HepG2 (cell line): ENCODE data around the gene TUBB4B. TPM values are rescaled to one million over a fixed set of nuclear protein-coding genes. Genes with fewer than 3 reads are reported as not detected.

Experiments
- DNMT1 ChIP-seq: sonication (generic); formaldehyde crosslinking; IDR thresholded peaks from 2 replicates; pipeline ENCODE4 v1.5.1; 2020; ENCODE audit warnings: mild to moderate bottlenecking, missing genetic modification reagents
- POLR2G ChIP-seq: fragments of 200-400 bp; formaldehyde crosslinking; IDR thresholded peaks from 2 replicates; pipeline ENCODE4 v1.6.1; 2018; ENCODE audit warnings: mild to moderate bottlenecking, low read depth, low read length, moderate library complexity
- SNAI1 ChIP-seq: sonication (generic); formaldehyde crosslinking; IDR thresholded peaks from 2 replicates; pipeline ENCODE4 v1.5.0; 2020; ENCODE audit warnings: mild to moderate bottlenecking, missing genetic modification reagents, borderline replicate concordance
- ZNF547 ChIP-seq: sonication (generic); formaldehyde crosslinking; IDR thresholded peaks from 2 replicates; pipeline ENCODE4 v1.5.1; 2020; ENCODE audit warnings: mild to moderate bottlenecking, missing genetic modification reagents
- polyA plus RNA-seq, 8 experiments: library from polyadenylated mRNA; depleted of rRNA in 3 of 8; stranded (reverse) in 7 of 8; unstranded in 1 of 8; fragments of >200 nt; fragmentation: Illumina TruSeq in 4 of 8; extraction: Trizol in 4 of 8; gene quantifications; 2 replicates each; pipeline versions ENCODE4 v1.2.1 to v1.2.3, GENCODE V29; 2011 to 2016; ENCODE audit warnings: low read depth in 4 of 8, missing spikeins in 1 of 8, mixed read lengths in 1 of 8; ENCODE audit not compliant: insufficient read depth in 1 of 8
- total RNA-seq, 5 experiments: library from RNA; depleted of rRNA; stranded (reverse); fragments of >200 nt; fragmentation: Illumina TruSeq; extraction: Trizol; gene quantifications; 2 replicates each; pipeline ENCODE4 v1.2.3, GENCODE V29; 2016; ENCODE audit warnings: low read depth in 1 of 5
- TF ChIP-seq, protein P1 (sequence below): sonication (generic); formaldehyde crosslinking; conservative IDR thresholded peaks from 2 replicates; pipeline ENCODE4 v1.8.0; 2022; ENCODE audit warnings: mild to moderate bottlenecking, moderate library complexity, missing genetic modification reagents
- TF ChIP-seq, protein P2 (sequence below): sonication (generic); formaldehyde crosslinking; IDR thresholded peaks from 2 replicates; pipeline ENCODE4 v1.4.0; 2020; ENCODE audit warnings: low read depth, missing genetic modification reagents
- TF ChIP-seq, protein P3 (sequence below): sonication (generic); formaldehyde crosslinking; IDR thresholded peaks from 2 replicates; pipeline ENCODE4 v1.9.0; 2021; ENCODE audit warnings: missing genetic modification reagents, borderline replicate concordance
- TF ChIP-seq, protein P4 (sequence below): sonication (generic); formaldehyde crosslinking; IDR thresholded peaks from 2 replicates; pipeline ENCODE4 v1.4.0; 2020; ENCODE audit warnings: missing genetic modification reagents
- TF ChIP-seq, protein P5 (sequence below): sonication (generic); formaldehyde crosslinking; IDR thresholded peaks from 2 replicates; pipeline ENCODE4 v1.4.0; 2020; ENCODE audit warnings: missing genetic modification reagents, borderline replicate concordance

Gene TUBB4B
- total and polyA plus RNA-seq, 2 of the 13 experiments (the other 11 are each of a cell fraction or from before 2014, with no cell fraction given), result 182 to 412 TPM

DNA sequence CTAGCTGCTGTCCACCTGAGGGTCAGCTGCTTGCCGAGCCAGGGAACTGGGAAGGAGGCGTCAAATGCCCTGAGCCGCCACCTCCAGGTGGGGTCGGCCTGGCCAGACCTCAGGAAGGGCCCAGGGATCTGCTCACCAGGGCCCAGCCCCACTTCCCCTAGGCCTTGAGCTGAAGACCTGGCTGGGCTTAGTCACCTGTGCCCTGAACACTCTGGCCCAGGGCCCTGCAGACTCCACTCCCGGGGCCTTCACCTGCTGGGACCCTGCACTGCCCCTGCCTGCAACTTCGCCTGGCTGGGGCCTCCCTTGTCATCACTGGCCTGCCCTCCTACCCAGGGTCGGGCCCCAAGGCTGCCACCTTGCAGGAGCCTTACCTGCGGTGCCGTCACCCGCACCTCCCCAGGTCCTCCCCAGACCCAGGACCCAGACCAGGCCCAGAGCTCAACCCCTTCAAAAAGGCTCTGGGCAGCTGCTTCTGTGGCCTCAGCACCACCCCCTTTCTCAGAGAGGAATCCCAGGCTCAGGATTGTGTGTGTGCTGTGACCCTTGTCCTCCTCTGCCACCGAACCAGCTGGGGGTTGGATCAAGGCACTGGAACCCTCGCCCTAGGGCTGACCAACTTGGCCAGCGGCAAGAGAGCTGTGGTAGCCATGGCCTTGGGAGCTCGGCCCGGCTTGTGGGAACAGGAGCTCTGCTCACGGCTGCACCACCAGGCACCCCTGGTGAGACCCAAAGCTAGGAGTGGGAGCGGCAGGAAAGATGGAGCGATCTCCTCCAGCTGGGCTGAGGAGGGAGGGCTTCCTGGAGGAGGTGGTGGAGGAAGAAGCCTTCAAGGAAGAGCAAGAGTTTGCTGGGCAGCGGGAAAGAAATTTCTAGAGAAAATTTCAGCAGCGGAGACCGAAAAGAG, 12.9 kb downstream of the TUBB4B start (continued):
- TF ChIP-seq, protein P1, sequence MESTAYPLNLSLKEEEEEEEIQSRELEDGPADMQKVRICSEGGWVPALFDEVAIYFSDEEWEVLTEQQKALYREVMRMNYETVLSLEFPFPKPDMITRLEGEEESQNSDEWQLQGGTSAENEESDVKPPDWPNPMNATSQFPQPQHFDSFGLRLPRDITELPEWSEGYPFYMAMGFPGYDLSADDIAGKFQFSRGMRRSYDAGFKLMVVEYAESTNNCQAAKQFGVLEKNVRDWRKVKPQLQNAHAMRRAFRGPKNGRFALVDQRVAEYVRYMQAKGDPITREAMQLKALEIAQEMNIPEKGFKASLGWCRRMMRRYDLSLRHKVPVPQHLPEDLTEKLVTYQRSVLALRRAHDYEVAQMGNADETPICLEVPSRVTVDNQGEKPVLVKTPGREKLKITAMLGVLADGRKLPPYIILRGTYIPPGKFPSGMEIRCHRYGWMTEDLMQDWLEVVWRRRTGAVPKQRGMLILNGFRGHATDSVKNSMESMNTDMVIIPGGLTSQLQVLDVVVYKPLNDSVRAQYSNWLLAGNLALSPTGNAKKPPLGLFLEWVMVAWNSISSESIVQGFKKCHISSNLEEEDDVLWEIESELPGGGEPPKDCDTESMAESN (CRISPR knock-in tag), result 0 out of 2 replicates have a peak, but pooled peaks have one; percentile 43
- TF ChIP-seq ZNF547 (CRISPR knock-in tag) (no peak), DNMT1 (CRISPR knock-in tag) (no peak), POLR2G (no peak), SNAI1 (peak; percentile 91)
- TF ChIP-seq, protein P2, sequence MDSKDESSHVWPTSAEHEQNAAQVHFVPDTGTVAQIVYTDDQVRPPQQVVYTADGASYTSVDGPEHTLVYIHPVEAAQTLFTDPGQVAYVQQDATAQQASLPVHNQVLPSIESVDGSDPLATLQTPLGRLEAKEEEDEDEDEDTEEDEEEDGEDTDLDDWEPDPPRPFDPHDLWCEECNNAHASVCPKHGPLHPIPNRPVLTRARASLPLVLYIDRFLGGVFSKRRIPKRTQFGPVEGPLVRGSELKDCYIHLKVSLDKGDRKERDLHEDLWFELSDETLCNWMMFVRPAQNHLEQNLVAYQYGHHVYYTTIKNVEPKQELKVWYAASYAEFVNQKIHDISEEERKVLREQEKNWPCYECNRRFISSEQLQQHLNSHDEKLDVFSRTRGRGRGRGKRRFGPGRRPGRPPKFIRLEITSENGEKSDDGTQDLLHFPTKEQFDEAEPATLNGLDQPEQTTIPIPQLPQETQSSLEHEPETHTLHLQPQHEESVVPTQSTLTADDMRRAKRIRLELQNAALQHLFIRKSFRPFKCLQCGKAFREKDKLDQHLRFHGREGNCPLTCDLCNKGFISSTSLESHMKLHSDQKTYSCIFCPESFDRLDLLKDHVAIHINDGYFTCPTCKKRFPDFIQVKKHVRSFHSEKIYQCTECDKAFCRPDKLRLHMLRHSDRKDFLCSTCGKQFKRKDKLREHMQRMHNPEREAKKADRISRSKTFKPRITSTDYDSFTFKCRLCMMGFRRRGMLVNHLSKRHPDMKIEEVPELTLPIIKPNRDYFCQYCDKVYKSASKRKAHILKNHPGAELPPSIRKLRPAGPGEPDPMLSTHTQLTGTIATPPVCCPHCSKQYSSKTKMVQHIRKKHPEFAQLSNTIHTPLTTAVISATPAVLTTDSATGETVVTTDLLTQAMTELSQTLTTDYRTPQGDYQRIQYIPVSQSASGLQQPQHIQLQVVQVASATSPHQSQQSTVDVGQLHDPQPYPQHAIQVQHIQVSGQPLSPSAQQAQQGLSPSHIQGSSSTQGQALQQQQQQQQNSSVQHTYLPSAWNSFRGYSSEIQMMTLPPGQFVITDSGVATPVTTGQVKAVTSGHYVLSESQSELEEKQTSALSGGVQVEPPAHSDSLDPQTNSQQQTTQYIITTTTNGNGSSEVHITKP (CRISPR knock-in tag), result 0 out of 2 replicates have a peak, but pooled peaks have one; percentile 43
- TF ChIP-seq, protein P3, sequence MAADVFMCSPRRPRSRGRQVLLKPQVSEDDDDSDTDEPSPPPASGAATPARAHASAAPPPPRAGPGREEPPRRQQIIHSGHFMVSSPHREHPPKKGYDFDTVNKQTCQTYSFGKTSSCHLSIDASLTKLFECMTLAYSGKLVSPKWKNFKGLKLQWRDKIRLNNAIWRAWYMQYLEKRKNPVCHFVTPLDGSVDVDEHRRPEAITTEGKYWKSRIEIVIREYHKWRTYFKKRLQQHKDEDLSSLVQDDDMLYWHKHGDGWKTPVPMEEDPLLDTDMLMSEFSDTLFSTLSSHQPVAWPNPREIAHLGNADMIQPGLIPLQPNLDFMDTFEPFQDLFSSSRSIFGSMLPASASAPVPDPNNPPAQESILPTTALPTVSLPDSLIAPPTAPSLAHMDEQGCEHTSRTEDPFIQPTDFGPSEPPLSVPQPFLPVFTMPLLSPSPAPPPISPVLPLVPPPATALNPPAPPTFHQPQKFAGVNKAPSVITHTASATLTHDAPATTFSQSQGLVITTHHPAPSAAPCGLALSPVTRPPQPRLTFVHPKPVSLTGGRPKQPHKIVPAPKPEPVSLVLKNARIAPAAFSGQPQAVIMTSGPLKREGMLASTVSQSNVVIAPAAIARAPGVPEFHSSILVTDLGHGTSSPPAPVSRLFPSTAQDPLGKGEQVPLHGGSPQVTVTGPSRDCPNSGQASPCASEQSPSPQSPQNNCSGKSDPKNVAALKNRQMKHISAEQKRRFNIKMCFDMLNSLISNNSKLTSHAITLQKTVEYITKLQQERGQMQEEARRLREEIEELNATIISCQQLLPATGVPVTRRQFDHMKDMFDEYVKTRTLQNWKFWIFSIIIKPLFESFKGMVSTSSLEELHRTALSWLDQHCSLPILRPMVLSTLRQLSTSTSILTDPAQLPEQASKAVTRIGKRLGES, result no peak
- TF ChIP-seq, protein P4, sequence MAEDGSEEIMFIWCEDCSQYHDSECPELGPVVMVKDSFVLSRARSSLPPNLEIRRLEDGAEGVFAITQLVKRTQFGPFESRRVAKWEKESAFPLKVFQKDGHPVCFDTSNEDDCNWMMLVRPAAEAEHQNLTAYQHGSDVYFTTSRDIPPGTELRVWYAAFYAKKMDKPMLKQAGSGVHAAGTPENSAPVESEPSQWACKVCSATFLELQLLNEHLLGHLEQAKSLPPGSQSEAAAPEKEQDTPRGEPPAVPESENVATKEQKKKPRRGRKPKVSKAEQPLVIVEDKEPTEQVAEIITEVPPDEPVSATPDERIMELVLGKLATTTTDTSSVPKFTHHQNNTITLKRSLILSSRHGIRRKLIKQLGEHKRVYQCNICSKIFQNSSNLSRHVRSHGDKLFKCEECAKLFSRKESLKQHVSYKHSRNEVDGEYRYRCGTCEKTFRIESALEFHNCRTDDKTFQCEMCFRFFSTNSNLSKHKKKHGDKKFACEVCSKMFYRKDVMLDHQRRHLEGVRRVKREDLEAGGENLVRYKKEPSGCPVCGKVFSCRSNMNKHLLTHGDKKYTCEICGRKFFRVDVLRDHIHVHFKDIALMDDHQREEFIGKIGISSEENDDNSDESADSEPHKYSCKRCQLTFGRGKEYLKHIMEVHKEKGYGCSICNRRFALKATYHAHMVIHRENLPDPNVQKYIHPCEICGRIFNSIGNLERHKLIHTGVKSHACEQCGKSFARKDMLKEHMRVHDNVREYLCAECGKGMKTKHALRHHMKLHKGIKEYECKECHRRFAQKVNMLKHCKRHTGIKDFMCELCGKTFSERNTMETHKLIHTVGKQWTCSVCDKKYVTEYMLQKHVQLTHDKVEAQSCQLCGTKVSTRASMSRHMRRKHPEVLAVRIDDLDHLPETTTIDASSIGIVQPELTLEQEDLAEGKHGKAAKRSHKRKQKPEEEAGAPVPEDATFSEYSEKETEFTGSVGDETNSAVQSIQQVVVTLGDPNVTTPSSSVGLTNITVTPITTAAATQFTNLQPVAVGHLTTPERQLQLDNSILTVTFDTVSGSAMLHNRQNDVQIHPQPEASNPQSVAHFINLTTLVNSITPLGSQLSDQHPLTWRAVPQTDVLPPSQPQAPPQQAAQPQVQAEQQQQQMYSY (CRISPR knock-in tag), result peak; percentile 42; the same call in 1 of the 2 replicates
- TF ChIP-seq, protein P5, sequence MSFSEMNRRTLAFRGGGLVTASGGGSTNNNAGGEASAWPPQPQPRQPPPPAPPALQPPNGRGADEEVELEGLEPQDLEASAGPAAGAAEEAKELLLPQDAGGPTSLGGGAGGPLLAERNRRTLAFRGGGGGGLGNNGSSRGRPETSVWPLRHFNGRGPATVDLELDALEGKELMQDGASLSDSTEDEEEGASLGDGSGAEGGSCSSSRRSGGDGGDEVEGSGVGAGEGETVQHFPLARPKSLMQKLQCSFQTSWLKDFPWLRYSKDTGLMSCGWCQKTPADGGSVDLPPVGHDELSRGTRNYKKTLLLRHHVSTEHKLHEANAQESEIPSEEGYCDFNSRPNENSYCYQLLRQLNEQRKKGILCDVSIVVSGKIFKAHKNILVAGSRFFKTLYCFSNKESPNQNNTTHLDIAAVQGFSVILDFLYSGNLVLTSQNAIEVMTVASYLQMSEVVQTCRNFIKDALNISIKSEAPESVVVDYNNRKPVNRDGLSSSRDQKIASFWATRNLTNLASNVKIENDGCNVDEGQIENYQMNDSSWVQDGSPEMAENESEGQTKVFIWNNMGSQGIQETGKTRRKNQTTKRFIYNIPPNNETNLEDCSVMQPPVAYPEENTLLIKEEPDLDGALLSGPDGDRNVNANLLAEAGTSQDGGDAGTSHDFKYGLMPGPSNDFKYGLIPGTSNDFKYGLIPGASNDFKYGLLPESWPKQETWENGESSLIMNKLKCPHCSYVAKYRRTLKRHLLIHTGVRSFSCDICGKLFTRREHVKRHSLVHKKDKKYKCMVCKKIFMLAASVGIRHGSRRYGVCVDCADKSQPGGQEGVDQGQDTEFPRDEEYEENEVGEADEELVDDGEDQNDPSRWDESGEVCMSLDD (CRISPR knock-in tag), result no peak
